ENCODE data around the gene SRR. TPM values are rescaled to one million over a fixed set of nuclear protein-coding genes. Genes with fewer than 3 reads are reported as not detected.
"Not testable (repeated sequence)": the region's sequence is repeated elsewhere in the genome, so short reads cannot be mapped to it uniquely, and the experiment has no call there.

The SRR gene
- total RNA-seq, 2 experiments from 2014 or later, result 20.0 to 22.2 TPM

DNA sequence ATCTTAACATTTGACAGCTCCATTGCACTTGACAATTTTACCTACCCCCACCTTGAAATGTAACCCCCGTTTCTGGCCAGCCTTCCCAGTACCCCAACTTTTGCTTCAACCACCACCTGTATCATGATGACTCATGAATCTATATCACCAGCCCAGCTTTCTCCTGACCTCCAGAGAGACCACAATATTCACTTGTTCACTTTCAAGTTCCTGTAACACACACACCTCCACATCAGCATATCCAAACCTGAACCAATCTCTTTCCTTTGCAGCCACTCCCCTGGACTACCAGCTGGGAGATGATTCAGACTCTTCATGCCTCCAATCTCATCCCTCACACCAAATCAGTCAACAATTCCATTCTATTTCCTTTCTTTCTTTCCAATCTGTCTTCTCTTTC is 8.2 kb upstream of the SRR start:
- Mint-ChIP-seq H3K27me3 (no peaks in the 10 kb centered on the region), H3K36me3 (peaks cover 62% of the 10 kb centered on the region), H3K4me1 (ENCODE audit: low read depth) (peaks cover 50% of the 10 kb centered on the region), H3K9me3 (no peaks in the 10 kb centered on the region), H3K4me3 (no peak overlapping the region), H3K27ac (peak overlapping the region; percentile 13)
- peak; percentile 25 for DNase-seq
- intact Hi-C loops (cut with micrococcal nuclease), result no loop called here
- ChIA-PET POLR2A (interaction anchor here (1.1 kb wide), 1 partner anchor 241 kb away, joined by 3 read pairs; the partner anchor contains the start of gene HIC1), CTCF (interaction anchor here (0.6 to 1.9 kb wide), 3 partner anchors 12 to 241 kb away, joined by 3 to 8 read pairs (median 4); partner anchors contain the start of gene HIC1)

DNA sequence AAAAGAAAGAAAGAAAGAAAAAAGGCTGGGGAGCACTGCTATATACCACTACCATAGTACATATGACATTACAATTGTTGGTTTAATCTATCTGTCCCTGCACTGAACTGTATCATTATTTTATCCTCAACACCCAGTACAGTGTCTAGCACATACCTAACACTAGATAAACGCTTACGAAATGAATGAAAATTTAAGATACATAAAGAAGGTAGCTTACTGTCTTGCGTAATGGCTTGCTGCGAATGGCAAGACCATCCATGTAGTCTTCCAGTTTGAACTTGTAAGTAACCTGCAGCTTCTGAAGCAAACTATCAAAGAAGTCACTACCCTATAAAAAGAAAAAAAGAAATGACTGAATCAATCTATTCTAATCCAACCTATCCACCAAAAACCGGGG is 6.7 kb upstream of the SRR start:
- no peaks in the 10 kb centered on the region for H3K27me3 Mint-ChIP-seq
- POLR2A ChIA-PET, result interaction anchor here (1.2 kb wide), 1 partner anchor 215 kb away, joined by 3 read pairs; the partner anchor contains the start of gene METTL16
- intact Hi-C loops (cut with micrococcal nuclease), result no loop called here
- no peak overlapping the region for H3K27ac Mint-ChIP-seq
- no peak for DNase-seq
- peaks cover 61% of the 10 kb centered on the region for H3K4me1 Mint-ChIP-seq (ENCODE audit: low read depth)
- H3K4me3 Mint-ChIP-seq, result no peak overlapping the region
- CTCF ChIA-PET, result interaction anchor here (1.2 kb wide), 1 partner anchor 52 kb away, joined by 3 read pairs; no protein-coding TSS in a partner anchor
- no peaks in the 10 kb centered on the region for H3K9me3 Mint-ChIP-seq
- H3K36me3 Mint-ChIP-seq, result peaks cover 53% of the 10 kb centered on the region

GRCh38 chr17:2299136-2299535 is 4.6 kb upstream of the SRR start:
- no peak for DNase-seq
- H3K4me1 Mint-ChIP-seq (ENCODE audit: low read depth), result peaks cover 61% of the 10 kb centered on the region
- POLR2A ChIA-PET, result no interaction called here
- no peak overlapping the region for H3K4me3 Mint-ChIP-seq
- no peak overlapping the region for H3K27ac Mint-ChIP-seq
- intact Hi-C loops (cut with micrococcal nuclease), result no loop called here
- no peaks in the 10 kb centered on the region for H3K9me3 Mint-ChIP-seq
- H3K36me3 Mint-ChIP-seq, result peaks cover 46% of the 10 kb centered on the region
- CTCF ChIA-PET, result no interaction called here
- H3K27me3 Mint-ChIP-seq, result no peaks in the 10 kb centered on the region

- CTCF ChIA-PET, result no interaction called here
- Mint-ChIP-seq H3K9me3 (no peaks in the 10 kb centered on the region), H3K4me1 (ENCODE audit: low read depth) (peaks cover 57% of the 10 kb centered on the region), H3K27me3 (no peaks in the 10 kb centered on the region), H3K36me3 (peaks cover 41% of the 10 kb centered on the region), H3K27ac (no peak overlapping the region), H3K4me3 (no peak overlapping the region)
- intact Hi-C loops (cut with micrococcal nuclease), result loop anchor here (5.0 kb wide), 3 partner anchors 53 to 247 kb away; partner anchors contain the start of gene MNT
- POLR2A ChIA-PET, result no interaction called here
- DNase-seq, result no peak
Observed at GRCh38 chr17:2299756-2300155, 4.0 kb upstream of the SRR start.

GRCh38 chr17:2302778-2303203 is 959 bp upstream of the SRR start:
- no peaks in the 10 kb centered on the region for H3K27me3 Mint-ChIP-seq
- peak overlapping the region; percentile 75 for H3K27ac Mint-ChIP-seq
- ChIA-PET POLR2A (interaction anchor here (0.6 to 3.4 kb wide), 7 partner anchors 11 to 213 kb away, joined by 3 to 24 read pairs (median 4); partner anchors contain the start of genes SGSM2 and TSR1), CTCF (interaction anchor here (1.2 to 2.4 kb wide), 5 partner anchors 49 to 249 kb away, joined by 4 to 16 read pairs (median 6); partner anchors contain the start of gene HIC1)
- H3K36me3 Mint-ChIP-seq, result peaks cover 25% of the 10 kb centered on the region
- DNase-seq, result no peak
- H3K9me3 Mint-ChIP-seq, result no peaks in the 10 kb centered on the region
- H3K4me1 Mint-ChIP-seq (ENCODE audit: low read depth), result peaks cover 51% of the 10 kb centered on the region
- intact Hi-C loops (cut with micrococcal nuclease), result loop anchor here (2.0 to 5.0 kb wide), 4 partner anchors 36 to 250 kb away; partner anchors contain the start of gene MNT
- H3K4me3 Mint-ChIP-seq, result peak overlapping the region; percentile 90

- Mint-ChIP-seq H3K27ac (no peak overlapping the region), H3K4me3 (peak overlapping the region; percentile 68), H3K27me3 (no peaks in the 10 kb centered on the region), H3K36me3 (peaks cover 13% of the 10 kb centered on the region), H3K4me1 (ENCODE audit: low read depth) (peaks cover 44% of the 10 kb centered on the region), H3K9me3 (no peaks in the 10 kb centered on the region)
- DNase-seq, result no peak
- intact Hi-C loops (cut with micrococcal nuclease), result loop anchor here (2.0 to 5.0 kb wide), 4 partner anchors 32 to 253 kb away; partner anchors contain the start of genes MNT, SGSM2 and TSR1
- ChIA-PET POLR2A (interaction anchor here (0.6 to 3.4 kb wide), 3 partner anchors 17 to 42 kb away, joined by 3 to 24 read pairs (median 3); partner anchors contain the start of genes SGSM2 and TSR1), CTCF (no interaction called here)
Observed at GRCh38 chr17:2304931-2305330, 1.2 kb downstream of the SRR start.

GRCh38 chr17:2309338-2310154 is 5.8 kb downstream of the SRR start:
- DNase-seq, result no peak
- ChIA-PET POLR2A (no interaction called here), CTCF (interaction anchor here (0.7 to 1.0 kb wide), 4 partner anchors 43 to 146 kb away, joined by 3 read pairs; no protein-coding TSS in a partner anchor)
- Mint-ChIP-seq H3K27me3 (no peaks in the 10 kb centered on the region), H3K4me1 (ENCODE audit: low read depth) (peaks cover 22% of the 10 kb centered on the region), H3K4me3 (no peak overlapping the region), H3K36me3 (peaks cover 7% of the 10 kb centered on the region), H3K9me3 (no peaks in the 10 kb centered on the region), H3K27ac (no peak overlapping the region)
- intact Hi-C loops (cut with micrococcal nuclease), result no loop called here

DNA sequence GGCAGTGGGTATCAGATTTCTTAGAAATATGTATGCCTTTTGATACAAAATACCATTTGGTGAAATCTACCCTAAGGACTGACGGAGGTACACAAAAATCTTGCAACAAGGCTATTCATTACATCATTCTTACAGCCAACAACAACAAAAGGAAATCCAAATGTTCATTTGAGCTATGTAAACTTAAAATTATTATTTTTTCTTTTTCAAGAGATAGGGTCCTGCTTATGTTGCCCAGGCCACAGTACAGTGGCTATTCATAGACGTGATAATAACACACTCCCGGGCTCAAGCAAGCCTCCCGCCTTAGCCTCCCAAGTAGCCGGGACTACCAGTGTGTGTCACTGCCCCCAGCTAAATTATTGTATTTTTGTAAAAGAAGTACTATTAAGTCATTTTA is 9.0 kb downstream of the SRR start:
- no peak for DNase-seq
- H3K36me3 Mint-ChIP-seq, result no peaks in the 10 kb centered on the region
- H3K9me3 Mint-ChIP-seq, result no peaks in the 10 kb centered on the region
- H3K27me3 Mint-ChIP-seq, result no peaks in the 10 kb centered on the region
- POLR2A ChIA-PET, result no interaction called here
- CTCF ChIA-PET, result interaction anchor here (0.7 to 0.8 kb wide), 2 partner anchors 32 to 40 kb away, joined by 3 read pairs; no protein-coding TSS in a partner anchor
- H3K27ac Mint-ChIP-seq, result no peak overlapping the region
- intact Hi-C loops (cut with micrococcal nuclease), result no loop called here
- no peak overlapping the region for H3K4me3 Mint-ChIP-seq
- peaks cover 3% of the 10 kb centered on the region for H3K4me1 Mint-ChIP-seq (ENCODE audit: low read depth)

DNA sequence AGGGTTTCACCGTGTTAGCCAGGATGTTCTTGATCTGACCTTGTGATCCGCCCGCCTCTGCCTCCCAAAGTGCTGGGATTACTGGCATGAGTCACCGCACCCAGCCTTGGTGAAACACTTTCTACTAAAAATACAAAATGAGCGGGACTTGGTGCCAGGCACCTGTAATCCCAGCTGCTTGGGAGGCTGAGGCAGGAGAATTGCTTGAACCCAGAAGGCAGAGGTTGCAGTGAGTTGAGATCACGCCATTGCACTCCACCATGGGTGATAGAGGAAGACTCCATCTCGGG is 13.1 kb downstream of the SRR start:
- H3K27ac Mint-ChIP-seq; H3K36me3 Mint-ChIP-seq; DNase-seq; H3K4me1 Mint-ChIP-seq (ENCODE audit: low read depth); CTCF ChIA-PET; H3K4me3 Mint-ChIP-seq; POLR2A ChIA-PET; intact Hi-C loops (cut with micrococcal nuclease); H3K9me3 Mint-ChIP-seq; H3K27me3 Mint-ChIP-seq: not testable (repeated sequence)

- H3K4me3 Mint-ChIP-seq, result no peak overlapping the region
- no peaks in the 10 kb centered on the region for H3K9me3 Mint-ChIP-seq
- intact Hi-C loops (cut with micrococcal nuclease), result no loop called here
- no peak overlapping the region for H3K27ac Mint-ChIP-seq
- CTCF ChIA-PET, result interaction anchor here (0.8 kb wide), 1 partner anchor 65 kb away, joined by 3 read pairs; no protein-coding TSS in a partner anchor
- H3K27me3 Mint-ChIP-seq, result no peaks in the 10 kb centered on the region
- POLR2A ChIA-PET, result no interaction called here
- no peaks in the 10 kb centered on the region for H3K4me1 Mint-ChIP-seq (ENCODE audit: low read depth)
- H3K36me3 Mint-ChIP-seq, result peaks cover 12% of the 10 kb centered on the region
- no peak for DNase-seq
Observed at GRCh38 chr17:2317796-2318195, 14.0 kb downstream of the SRR start.

DNA sequence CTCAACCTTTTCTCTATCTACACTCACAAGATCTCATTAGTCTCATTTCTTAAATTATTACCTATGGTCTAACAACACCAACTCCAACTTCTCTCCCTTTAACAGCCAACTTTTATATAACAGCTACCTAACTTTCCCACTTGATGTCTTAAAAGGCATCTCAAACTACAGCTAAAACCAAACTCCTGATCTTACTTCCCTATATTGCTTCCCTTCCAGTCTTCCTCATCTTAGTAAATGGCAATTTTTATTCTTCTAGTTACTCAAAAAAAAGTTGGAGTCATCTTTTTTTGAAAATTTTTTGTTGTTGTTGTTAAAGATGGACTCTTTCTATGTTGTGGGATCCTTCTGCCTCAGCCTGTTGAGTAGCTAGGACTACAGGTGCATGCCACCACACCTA is 15.3 kb downstream of the SRR start:
- H3K27me3 Mint-ChIP-seq, result no peaks in the 10 kb centered on the region
- no peak overlapping the region for H3K27ac Mint-ChIP-seq
- H3K4me1 Mint-ChIP-seq (ENCODE audit: low read depth), result no peaks in the 10 kb centered on the region
- ChIA-PET CTCF (interaction anchor here (0.6 kb wide), 1 partner anchor 32 kb away, joined by 3 read pairs; no protein-coding TSS in a partner anchor), POLR2A (interaction anchor here (0.6 kb wide), 1 partner anchor 88 kb away, joined by 3 read pairs; no protein-coding TSS in a partner anchor)
- DNase-seq, result no peak
- no peaks in the 10 kb centered on the region for H3K9me3 Mint-ChIP-seq
- intact Hi-C loops (cut with micrococcal nuclease), result no loop called here
- no peak overlapping the region for H3K4me3 Mint-ChIP-seq
- H3K36me3 Mint-ChIP-seq, result peaks cover 25% of the 10 kb centered on the region

- ChIA-PET CTCF (interaction anchor here (0.5 to 2.0 kb wide), 4 partner anchors 32 to 1264 kb away, joined by 3 to 6 read pairs (median 4); no protein-coding TSS in a partner anchor), POLR2A (interaction anchor here (1.0 to 1.4 kb wide), 3 partner anchors 12 to 16 kb away, joined by 3 read pairs; no protein-coding TSS in a partner anchor)
- H3K27ac Mint-ChIP-seq, result no peak overlapping the region
- H3K36me3 Mint-ChIP-seq, result peaks cover 39% of the 10 kb centered on the region
- H3K27me3 Mint-ChIP-seq, result no peaks in the 10 kb centered on the region
- H3K4me3 Mint-ChIP-seq, result no peak overlapping the region
- DNase-seq, result no peak
- H3K9me3 Mint-ChIP-seq, result no peaks in the 10 kb centered on the region
- H3K4me1 Mint-ChIP-seq (ENCODE audit: low read depth), result no peaks in the 10 kb centered on the region
- intact Hi-C loops (cut with micrococcal nuclease), result no loop called here
Observed at GRCh38 chr17:2321399-2321798, 17.6 kb downstream of the SRR start.
